GM03348 (cell line): Measurements from ENCODE around the gene RGL2.
A peak's percentile ranks its signal among the peaks of the same experiment; 100 is the strongest.

Source experiments
- DNase-seq: peaks from one replicate; pipeline ENCODE4 v3.0.0; 2012; ENCODE audit warnings: low spot score

Gene RGL2

DNA sequence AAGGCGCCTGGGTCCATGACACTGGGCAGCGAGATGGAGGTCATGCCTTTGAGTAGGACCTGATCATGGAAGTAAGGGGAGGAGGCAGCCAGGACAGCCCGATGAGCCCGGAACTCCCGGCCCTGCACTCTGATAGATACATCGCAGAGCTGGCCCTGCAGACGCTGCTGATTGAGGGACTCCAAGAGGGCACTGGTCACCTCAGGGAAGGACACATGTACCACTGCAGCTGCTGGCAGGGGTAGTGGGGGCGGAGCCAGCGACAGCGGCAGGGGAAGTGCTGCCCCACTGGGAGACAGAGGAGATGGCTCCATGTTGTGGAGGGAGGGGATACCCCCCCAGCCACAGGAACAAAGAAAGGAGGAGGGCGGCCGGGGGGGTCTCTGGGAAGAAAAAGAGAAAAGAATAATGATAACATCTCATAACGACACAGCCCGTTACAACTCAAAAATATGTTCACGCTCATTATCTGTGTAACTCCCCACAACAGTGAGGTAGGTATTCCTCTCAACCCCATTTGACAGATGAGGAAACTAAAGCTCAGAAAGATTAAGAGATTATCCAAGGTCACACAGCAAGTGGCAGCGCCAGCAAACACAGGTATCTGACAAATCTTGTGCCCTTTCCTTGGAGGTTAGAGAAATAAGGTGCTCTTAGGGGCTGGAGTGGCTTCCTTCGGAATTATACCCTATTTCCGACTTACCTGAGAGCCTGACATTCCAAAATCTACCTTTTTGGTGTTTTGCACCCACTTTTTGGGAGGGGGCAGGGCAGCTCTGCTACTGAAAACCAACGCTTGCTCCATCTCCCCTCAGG is 18.1 kb upstream of the RGL2 start:
- DNase-seq: no peak

DNA sequence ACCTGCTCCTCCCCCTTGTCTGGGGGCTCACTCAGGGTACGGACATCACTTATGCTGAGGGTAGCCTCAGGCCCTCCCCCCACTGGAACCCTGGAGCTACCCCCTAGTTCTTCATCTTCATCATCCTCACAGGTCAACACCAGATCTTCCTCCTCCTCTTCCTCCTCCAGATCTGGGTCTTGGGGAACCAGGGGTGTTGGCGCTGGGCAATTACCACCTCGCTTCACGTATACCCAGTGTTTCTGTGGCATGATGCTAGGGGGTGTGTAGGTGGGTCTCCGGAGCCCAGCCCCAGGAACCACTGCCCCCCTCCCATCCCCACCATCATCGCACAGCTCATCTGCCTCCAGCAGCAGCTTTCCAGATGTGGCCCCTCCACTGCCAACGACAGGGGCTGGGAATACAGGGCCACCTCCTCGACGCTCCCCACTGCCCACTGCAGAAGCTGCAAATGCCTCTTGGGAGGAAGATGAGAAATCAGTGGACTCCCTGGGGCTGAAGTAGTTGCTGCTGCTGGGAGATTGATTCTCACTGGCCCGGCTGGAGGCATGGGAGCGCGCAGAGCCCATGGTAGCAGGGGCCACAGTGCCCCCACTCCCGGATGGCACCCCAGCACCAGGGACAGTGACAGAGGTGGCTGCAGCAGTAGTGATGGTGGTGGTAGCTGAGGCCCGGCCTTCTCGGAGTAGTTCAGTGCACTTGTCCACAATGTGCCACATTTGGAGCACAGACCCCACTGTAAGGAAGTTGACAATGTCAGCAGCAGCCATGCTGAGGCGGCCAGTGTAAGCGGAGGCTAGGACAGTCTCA is 17.3 kb upstream of the RGL2 start:
- DNase-seq: no peak

DNA sequence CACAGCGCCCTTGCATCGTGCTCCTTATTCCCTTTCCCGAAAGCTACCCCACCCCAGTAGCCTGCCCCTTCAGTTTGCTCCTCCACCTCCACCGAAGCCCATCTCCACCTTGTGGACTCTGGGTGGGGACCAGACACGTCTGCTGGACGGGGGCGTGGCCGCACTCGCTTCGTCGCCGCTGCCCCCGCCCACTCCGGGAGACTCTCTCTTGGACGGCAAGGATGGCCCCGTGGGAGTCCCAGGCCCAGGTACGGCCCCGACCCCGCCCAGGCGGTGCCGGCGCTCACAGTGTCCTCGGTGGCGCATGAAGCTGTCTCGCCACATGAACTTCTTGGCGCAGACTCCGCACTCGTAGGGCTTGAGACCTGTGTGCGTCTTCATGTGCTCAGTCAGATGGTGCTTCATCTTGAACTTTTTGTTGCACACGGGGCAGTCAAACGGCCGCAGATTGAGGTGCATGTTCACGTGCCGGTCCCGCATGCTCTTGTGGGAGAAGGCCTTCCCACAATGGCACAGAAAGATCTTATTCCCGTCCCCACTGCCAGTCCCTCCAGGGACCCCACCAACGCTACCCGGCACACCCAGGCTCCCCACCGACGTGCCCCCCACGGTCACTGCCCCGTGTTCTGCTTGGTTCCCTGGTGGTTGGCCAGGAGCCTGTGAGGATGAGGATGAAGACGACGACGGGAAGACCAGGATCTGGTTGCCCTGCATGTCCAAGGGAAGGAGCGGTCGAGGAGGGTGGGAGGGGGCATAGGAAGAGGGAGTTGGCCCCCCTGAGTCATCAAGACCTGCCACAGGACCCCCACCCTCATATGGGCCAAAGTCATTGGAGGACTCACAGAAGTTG is 16.4 kb upstream of the RGL2 start:
- peak; percentile 33 for DNase-seq

DNA sequence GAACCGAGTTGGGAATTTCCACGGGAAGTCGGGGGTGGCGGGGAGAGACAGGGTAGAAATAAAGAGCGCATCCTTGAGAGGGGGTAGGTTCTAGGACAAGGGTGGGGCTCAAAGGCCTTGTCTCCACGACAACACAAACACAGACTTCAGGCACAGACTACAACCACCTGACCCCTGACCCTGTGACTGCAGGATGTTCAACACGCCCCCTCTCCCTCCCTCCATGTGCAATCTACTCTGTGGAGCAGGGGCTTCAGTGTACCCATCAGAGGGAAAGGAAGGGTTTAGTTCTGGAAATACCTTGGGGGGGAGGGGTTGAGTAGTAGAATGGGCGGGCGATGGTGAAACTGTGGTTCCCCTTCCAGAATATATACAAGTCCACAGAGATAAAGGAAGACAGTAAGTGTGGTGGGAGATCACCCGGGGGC is 15.8 kb upstream of the RGL2 start:
- DNase-seq: peak; percentile 75

DNA sequence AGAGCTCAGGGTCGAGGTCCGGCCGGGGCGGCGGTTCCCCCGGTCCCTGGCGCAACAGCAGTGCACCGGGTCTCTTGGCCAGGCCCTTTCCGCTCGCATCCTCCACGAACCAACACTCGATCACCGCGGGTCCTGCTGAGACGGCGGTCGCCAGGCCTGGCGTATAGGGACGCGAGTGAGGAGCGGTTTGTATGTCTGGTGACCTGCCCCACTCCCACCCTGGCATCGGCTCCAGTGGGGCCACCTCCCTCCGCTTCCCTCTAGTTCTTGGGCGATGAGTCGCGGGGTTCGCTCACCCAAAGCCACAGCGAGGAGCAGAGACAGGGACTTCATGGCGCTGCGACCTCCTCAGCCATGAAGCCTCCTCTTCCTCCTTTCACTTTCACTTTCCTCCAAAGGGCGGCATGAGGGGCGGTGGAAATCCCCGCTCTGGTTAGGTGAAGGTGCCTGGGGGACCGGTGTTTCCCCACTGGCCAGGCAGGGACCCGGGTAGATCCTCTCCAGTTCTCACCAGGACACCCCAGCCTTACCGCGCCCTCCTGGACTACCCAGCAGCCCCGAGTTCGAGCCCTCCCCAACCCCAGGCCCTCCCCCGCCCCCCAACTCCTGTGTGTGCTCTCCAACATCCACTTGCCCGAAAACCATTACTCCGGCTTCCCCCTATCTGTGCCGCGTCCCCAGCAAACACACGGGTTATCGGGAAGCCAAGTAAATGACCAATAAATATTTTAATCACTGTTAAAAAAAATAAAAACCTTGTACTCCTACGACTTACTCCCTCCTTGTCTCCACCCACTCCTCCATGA is 15.2 kb upstream of the RGL2 start, which contains the start of gene TAPBP:
TAPBP (minus strand) TSS at position 370 of the 806 bp plus-strand sequence; CDS start at position 333, 37 bp downstream.
- peak; percentile 63 for DNase-seq

DNA sequence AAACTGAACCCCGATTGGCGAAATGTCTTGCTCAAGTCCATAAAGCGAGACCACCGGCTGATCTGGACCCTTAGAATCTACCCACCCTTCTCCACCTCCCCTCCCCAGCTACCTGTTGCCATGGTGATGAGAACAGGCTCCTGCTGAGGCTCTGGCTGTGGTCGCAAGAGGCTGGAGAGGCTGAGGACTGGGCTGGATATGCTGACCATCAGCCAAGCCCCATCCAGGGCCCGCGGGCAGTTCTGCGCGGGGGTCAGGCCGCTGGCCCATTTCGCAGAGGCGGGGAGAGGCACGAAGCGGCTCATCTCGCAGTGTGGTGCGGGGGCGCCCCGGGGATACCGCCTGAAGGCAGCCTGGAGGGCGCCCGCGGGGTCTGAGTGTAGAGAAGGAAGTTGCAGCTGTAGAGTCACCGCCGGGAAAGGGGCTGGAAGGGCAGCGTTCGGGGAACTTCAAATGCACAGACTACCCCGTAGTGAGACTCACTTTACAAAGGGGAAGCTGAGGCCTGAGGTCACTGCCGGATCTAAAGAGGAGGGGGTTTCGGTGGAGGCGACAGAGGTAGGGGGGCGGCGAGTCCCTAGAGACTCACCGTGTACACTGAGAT is 14.5 kb upstream of the RGL2 start:
- DNase-seq: peak; percentile 50

DNA sequence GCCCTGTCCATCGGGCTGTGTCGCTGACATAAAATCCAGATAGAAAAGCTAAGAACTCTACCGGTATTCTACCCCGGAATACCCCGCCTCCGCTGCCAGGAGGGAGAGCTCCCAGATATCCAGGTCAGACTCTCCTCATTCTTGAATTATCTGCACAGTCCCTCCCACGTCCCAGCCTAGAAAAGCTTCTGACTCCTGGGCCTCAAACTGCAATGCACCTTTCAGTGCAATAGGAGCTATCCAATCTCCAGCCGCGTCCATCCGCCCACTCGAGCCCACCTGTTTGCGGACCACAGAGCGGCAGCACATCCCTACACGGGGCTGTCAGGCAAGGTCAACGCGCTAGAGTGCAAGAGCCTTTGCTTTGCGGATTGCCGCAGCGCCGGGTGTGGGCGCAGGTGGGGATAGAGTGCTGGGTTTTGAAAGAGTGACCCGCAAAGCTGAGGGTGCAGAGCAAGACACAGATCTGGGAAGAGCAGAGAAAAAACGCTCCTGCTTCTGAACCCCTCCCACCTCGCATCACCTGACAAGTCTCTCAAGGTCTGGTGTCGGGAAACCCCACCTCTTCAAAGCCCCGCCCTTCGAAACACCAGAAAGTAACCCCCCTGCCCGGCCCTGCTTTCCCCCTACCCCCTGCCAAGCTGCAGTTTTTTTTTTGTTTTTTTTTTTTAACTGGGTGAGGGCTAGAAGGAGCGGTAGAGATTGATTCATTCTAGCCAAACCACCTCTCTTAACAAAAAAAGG is 13.8 kb upstream of the RGL2 start:
- DNase-seq: peak; percentile 54

DNA sequence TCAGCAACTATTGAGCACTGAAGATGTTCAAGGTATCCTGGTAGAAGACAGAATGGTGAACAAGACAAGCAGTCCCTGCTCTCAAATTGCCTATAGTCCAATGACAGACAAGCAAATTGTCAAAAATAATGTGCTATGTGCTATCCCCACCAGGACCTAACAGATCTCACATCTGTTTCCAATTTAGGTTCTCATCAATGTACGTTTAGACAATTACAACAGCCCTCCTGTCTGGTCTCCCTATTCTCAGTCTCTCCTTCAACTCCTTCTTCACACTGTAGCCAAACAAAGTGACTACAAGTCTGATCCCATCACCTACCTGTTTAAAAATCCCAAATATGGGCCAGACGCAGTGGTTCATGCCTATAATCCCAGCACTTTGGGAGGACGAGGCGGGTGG is 7.6 kb upstream of the RGL2 start:
- DNase-seq: no peak

DNA sequence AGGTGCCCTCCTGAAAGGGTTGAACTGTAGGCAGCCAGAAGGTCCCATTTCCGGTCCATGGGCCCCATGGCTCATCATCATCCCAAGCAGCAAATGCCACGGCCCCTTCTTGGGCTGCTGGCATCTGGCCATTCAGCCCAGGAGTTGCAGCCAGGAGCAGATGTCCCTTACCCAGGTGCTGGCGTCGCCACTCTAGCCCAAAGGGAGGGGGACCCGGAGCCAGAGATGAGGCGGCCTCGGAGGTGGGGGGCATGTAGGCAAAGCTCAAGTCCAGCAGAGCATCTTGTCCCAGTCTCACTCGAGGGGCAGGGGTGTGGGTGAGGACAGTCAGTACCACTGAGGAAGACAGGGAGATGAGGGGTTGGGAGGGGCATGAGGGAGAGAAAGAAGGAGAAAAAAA is 6.3 kb upstream of the RGL2 start:
- no peak for DNase-seq

DNA sequence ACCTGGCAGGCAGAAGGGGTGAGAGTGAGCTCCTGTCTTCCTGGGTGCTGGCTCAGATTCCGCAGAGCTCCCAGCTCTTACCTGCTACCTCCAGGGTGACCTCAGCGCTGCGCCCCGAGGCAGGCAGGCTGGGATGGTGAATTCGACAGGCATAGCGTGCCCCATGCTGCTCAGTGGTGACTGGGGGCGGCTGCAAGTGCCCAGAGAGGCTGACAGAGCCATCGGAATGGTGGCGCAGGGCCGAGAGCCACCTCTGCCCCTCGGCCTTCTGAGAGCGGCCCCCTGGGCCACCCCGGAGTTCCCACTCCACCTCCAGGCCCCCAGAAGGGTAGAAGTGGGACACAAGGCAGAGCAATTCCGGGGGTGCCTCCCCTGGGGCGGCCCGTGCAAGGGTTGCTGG is 5.5 kb upstream of the RGL2 start:
- no peak for DNase-seq

DNA sequence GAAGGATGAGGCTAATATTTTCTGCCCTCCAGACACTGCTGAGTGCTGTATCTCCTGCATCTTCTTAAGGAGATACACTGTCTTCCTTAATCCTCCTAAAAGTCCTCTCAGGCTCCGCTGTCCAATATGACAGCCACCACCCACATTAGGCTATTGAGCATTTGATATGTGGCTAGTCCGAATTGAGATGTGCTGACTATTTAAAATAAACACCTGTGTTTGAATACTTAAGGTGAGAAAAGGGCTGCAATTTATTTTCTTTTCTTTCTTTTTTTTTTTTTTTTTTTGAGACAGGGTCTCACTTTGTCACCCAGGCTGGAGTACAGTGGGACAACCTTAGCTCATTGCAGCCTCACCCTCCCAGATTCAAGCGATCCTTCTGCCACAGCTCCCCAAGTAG is 3.1 kb upstream of the RGL2 start:
- no peak for DNase-seq

DNA sequence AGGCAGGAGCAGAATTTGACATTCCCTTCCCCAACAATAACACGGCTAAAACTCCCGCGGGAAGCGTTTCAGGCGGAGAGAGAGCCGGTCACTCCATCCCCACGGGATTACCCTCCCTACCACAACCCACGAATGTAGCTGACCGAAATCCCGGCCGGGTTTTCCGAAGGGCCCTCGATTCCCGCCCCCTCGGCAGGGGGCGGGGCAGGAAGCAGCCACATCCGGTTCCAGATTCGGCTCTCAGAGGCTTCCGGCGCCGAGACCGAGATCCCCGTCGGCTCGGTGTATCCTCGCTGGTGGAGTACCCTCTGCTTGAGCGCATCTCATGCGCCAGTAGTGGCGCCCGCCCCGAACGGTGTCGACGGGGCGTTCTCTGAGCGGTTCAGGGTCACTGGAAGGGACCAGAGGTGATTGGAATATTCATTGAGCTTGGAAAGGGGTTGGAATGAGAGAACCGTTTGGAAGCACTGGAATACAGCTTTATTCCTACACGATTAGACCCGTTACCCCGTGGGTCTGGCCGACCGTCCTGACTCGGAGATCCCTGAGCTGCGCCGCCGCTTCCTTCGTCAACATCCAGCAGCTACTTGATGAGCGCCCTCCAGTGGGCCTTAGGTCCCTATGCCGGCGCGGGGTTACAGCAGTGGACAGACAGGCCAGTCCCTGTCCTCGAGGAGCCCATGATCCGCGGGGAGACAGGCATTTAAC is 649 bp upstream of the RGL2 start:
- peak; percentile 94 for DNase-seq

DNA sequence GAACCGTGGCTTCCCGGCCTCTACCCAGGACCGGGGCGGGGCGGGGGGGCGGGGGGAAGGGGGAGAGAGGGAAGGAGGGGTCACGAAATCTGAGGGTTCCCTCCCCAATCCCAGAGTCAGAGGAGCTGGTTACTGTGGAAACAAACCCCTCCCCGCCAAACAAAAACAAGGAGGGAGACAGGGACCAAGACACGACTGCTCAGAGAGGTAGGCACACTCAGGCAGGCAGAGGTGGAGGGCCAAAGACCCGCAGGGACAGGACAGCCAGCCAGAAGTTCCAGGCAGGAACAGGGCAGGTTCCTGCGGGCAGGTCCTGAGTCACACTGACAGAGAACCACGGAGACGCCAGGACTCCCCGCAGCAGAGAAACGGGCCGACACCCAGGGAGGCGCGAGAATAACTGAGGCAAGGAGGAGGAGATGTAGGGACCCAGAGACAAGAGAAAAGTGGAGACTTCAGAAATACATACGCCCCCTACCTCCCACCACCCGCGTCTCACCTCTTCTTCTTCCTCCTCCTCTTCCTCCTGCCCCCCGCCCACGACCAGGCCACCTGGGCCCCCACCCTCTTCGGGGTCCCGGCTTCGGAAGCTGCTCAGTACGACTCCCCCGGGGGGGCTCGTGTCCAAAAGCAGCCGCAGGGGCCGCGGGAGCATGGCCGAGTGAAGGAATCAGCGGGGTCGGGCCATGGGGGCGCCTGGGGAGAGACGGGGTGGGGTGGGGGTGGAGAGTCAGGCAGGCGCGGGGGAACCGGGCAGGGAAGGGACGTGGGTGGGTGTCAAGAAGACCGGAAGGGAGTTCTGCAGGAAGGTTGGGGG is 578 bp downstream of the RGL2 start:
- peak; percentile 91 for DNase-seq

DNA sequence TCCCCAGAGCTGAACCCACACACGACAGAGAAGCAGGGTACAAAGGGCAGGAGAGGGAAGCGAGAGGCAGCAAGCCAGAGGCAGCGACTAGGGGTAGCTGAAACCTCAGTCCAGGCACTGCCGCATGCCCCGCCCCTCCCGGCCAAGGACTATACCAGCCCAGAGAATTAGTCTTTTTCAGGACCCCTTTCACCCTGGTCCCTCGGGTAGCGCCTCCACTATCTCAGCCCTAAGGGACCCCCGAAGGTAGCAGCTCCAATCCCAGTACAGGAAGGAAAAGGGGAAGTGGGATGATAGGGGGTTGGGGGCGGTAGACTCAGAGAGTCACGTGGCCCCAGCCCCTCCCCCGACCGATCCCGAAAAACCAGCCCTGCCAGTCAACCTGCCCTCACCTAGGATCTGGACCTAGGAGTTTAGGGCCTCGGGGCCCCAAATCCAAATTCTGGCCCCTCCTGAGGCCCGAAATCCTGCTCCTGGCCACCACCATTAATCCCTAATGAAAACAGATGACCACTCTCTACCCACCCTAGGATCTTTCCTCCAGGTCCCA is 1.3 kb downstream of the RGL2 start:
- DNase-seq: no peak

DNA sequence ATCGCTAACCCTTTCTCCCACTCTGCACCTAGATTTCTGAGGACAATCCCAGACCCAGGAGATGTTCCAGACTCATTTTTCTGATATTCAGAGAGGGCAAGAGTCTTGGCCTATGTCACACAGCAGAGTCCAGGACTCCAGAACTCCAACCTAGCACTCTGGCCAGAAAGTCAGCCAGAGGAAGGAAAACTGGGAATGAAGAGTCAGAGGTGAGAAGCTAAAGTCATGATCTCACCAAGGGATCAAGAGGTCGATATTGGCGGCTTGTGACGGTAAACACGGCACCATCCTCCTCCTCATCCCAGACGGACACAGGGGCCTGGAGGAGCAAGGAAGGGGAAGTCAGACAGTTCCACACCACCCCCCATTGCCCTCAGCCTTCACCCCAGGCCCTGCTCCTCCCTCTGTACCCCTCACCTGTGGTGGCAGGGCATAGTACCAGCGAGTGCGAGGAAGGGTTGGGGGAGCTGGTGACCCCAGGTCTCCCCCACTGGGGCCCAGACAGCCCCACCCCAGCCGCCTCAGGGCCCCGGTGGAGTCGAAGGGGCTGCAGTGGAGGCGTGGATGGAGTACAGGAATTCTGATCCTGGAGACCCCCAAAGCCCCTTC is 1.8 kb downstream of the RGL2 start:
- DNase-seq: no peak

DNA sequence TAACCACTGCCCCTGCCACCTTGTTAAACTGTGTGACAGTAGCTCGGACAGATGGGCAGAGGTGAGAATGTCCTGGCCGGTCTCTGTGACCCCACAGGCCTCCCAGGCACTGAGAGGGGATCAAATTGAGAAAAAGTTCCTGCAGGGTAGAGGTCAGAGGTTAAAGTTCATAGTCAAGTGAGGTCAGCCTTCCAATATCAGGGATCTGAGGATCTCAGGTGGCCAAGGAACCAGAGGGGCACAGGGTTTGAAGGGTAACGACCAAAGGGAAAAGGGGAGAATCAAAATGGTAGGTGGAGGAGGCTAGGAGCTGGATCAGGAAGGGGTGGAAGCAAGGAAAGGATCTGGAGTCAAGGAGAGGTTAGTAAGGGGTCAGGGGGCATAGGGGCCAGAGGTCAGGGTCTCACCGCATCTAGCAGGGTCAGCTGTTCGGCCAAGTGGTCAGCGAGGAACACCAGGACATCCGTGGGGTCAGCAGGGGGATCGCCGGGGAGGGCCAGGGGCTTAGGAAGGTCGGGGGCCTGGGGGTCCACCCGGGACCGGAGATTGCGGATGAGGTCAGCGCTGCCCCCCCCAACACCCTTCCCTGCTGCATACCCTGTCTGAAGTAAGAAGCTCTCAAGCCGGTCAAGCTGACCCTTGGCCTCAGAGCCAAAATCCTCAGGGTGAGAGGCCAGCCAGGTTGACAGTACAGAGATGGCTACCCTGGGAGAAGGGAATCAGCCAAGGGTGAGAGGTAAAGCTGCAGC is 2.9 kb downstream of the RGL2 start:
- no peak for DNase-seq

DNA sequence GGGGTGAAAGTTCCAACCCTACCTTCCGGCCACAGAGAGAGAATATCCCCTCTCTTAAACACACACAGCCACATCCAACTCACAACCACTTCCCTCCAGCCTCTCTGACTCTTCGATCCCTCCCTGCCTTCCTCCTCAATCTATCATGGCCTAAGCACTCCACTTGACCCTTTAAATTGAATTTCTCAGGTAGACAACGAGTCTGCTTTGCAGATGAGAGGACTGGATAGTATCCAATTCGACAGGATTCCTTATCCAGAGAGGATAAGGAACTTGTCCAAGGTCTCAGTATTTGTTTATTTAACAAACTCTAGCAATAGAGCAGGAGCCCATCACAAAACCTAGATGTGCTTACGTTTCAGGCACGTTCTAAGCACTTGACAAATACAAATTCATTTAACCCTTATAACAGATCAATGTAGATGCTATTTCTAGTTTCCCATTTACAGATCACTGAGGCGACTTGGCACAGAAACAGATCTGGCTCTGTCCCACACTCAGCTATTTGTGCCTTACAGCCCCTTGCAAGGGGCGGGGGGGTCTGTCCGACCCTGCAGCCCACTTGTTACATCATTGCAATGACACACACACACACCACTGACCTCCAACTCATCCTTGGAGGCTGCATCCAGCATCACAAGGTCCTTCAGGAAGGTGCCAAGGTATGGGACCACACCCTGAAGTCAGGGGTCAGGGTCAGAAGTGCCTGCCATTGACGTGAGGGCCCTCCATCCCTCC is 4.5 kb downstream of the RGL2 start:
- DNase-seq: no peak
